GM23338 (cell line): ENCODE results near the gene POLQ. TPM values are rescaled to one million over a fixed set of nuclear protein-coding genes. Genes with fewer than 3 reads are reported as not detected.

Experiments
- ATAC-seq: fragments of 200-7000 bp; cut with Tn5 transposase; 3 replicates; pipeline ENCODE4 v1.9.1; 2020
- DNase-seq: peaks from one replicate; pipeline ENCODE4 v3.0.0-alpha.2; 2015; ENCODE audit warnings: low spot score
- H2AFZ ChIP-seq: fragments of 200-600 bp; sonication (generic); 2 replicates; pipeline ENCODE4 v1.8.0; 2016; ENCODE audit warnings: antibody characterized with exemption, mild to moderate bottlenecking, moderate library complexity
- H3F3A ChIP-seq: fragments of 200-600 bp; sonication (generic); replicated peaks from 2 replicates; pipeline ENCODE4 v1.8.0; 2017; ENCODE audit warnings: antibody characterized with exemption, mixed run types, low read depth
- H3K27ac ChIP-seq: fragments of 200-600 bp; sonication (generic); 2 replicates; pipeline ENCODE4 v1.6.1; 2016; ENCODE audit warnings: low read depth
- H3K27me3 ChIP-seq: fragments of 200-600 bp; sonication (generic); 2 replicates; pipeline ENCODE4 v1.8.0; 2016; ENCODE audit warnings: mild to moderate bottlenecking, mixed run types, moderate library complexity; ENCODE audit not compliant: insufficient read depth
- H3K36me3 ChIP-seq: fragments of 200-600 bp; sonication (generic); 2 replicates; pipeline ENCODE4 v1.8.0; 2016; ENCODE audit warnings: mild to moderate bottlenecking; ENCODE audit not compliant: insufficient read depth
- H3K4me1 ChIP-seq: fragments of 200-600 bp; sonication (generic); 2 replicates; pipeline ENCODE4 v1.8.0; 2016; ENCODE audit warnings: mild to moderate bottlenecking, moderate library complexity; ENCODE audit not compliant: insufficient read depth
- H3K4me2 ChIP-seq: fragments of 200-600 bp; sonication (generic); 2 replicates; pipeline ENCODE4 v1.7.1; 2017; ENCODE audit warnings: mixed run types
- H3K4me3 ChIP-seq: fragments of 200-600 bp; sonication (generic); 2 replicates; pipeline ENCODE4 v1.6.1; 2016; ENCODE audit warnings: mixed run types
- H3K79me2 ChIP-seq: fragments of 200-600 bp; sonication (generic); replicated peaks from 2 replicates; pipeline ENCODE4 v1.8.0; 2017; ENCODE audit warnings: mild to moderate bottlenecking; ENCODE audit not compliant: insufficient read depth
- H3K9me2 ChIP-seq: fragments of 200-600 bp; sonication (generic); 2 replicates; pipeline ENCODE4 v1.8.0; 2017; ENCODE audit not compliant: insufficient read depth
- H4K20me1 ChIP-seq: fragments of 200-600 bp; sonication (generic); replicated peaks from 2 replicates; pipeline ENCODE4 v1.8.0; 2017; ENCODE audit warnings: mild to moderate bottlenecking; ENCODE audit not compliant: insufficient read depth
- H3K27ac Mint-ChIP-seq: 2 replicates; pipeline ENCODE4 v1.8.0; 2020; ENCODE audit warnings: inconsistent platforms, mild to moderate bottlenecking, moderate library complexity, mixed read lengths
- H3K27me3 Mint-ChIP-seq: 3 replicates; pipeline ENCODE4 v1.8.0; 2022; ENCODE audit warnings: low read depth, mild to moderate bottlenecking, moderate library complexity, mixed read lengths, inconsistent platforms; ENCODE audit not compliant: insufficient read depth, poor library complexity
- H3K36me3 Mint-ChIP-seq: 3 replicates; pipeline ENCODE4 v1.8.0; 2021; ENCODE audit warnings: low read depth, mild to moderate bottlenecking, inconsistent platforms, moderate library complexity, mixed read lengths
- H3K4me1 Mint-ChIP-seq: 3 replicates; pipeline ENCODE4 v1.8.0; 2020; ENCODE audit warnings: mild to moderate bottlenecking, inconsistent platforms, mixed read lengths
- H3K4me3 Mint-ChIP-seq: 3 replicates; pipeline ENCODE4 v1.8.0; 2021; ENCODE audit warnings: moderate library complexity, mild to moderate bottlenecking, inconsistent platforms, mixed read lengths
- H3K9me3 Mint-ChIP-seq: 3 replicates; pipeline ENCODE4 v1.8.0; 2020; ENCODE audit warnings: moderate library complexity, mild to moderate bottlenecking, inconsistent platforms, mixed read lengths
- EZH2 ChIP-seq: fragments of 200-600 bp; sonication (generic); IDR thresholded peaks from one replicate; pipeline ENCODE4 v1.8.0; 2017; ENCODE audit warnings: antibody characterized with exemption, mild to moderate bottlenecking, low read depth; ENCODE audit not compliant: unreplicated experiment
- EZH2phosphoT487 ChIP-seq: fragments of 200-600 bp; sonication (generic); IDR thresholded peaks from one replicate; pipeline ENCODE4 v1.8.1; 2018; ENCODE audit warnings: antibody characterized with exemption; ENCODE audit not compliant: unreplicated experiment
- JUNB ChIP-seq: IDR thresholded peaks from one replicate; pipeline ENCODE4 v1.6.1; 2016; ENCODE audit warnings: antibody characterized with exemption; ENCODE audit not compliant: unreplicated experiment
- NANOG ChIP-seq: IDR thresholded peaks from 2 replicates; pipeline ENCODE4 v1.6.1; 2016; ENCODE audit warnings: antibody characterized with exemption, borderline replicate concordance
- STAT1 ChIP-seq: IDR thresholded peaks from one replicate; pipeline ENCODE4 v1.6.1; 2016; ENCODE audit warnings: antibody characterized with exemption; ENCODE audit not compliant: unreplicated experiment
- ZNF114 ChIP-seq: fragments of 250-450 bp; sonication (Bioruptor Pico); IDR thresholded peaks from 2 replicates; pipeline ENCODE4 v1.5.0; 2020; ENCODE audit warnings: mild to moderate bottlenecking, moderate library complexity
- ZNF331 ChIP-seq: fragments of 250-450 bp; sonication (Bioruptor Pico); IDR thresholded peaks from 2 replicates; pipeline ENCODE4 v1.5.0; 2020; ENCODE audit warnings: low read depth, mild to moderate bottlenecking, moderate library complexity
- polyA plus RNA-seq: library from polyadenylated mRNA; unstranded; fragments of >200 nt; fragmentation: Nextera tagmentation; extraction: Ambion mirVana; gene quantifications from 2 replicates; pipeline ENCODE4 v1.2.1, GENCODE V29; 2016
- total RNA-seq: library from RNA; depleted of rRNA; stranded (reverse); fragments of >200 nt; shearing (Covaris generic); gene quantifications from 2 replicates; pipeline ENCODE4 v1.2.3, GENCODE V29; 2014
- TF ChIP-seq, protein P1 (sequence below): IDR thresholded peaks from one replicate; pipeline ENCODE4 v1.6.1; 2018; ENCODE audit warnings: antibody characterized with exemption; ENCODE audit not compliant: unreplicated experiment
- TF ChIP-seq, protein P2 (sequence below), 2 experiments: fragments of 200-600 bp in 1 of 2; sonication (generic) in 1 of 2; conservative IDR thresholded peaks; 2 replicates each; pipeline versions ENCODE4 v1.5.1 to v1.6.1; 2016 to 2017; ENCODE audit warnings: antibody characterized with exemption in 2 of 2, low read depth in 2 of 2, mild to moderate bottlenecking in 2 of 2, moderate library complexity in 1 of 2

Gene POLQ
- total and polyA plus RNA-seq, 2 experiments from 2014 or later, result 6.9 to 20.6 TPM

DNA sequence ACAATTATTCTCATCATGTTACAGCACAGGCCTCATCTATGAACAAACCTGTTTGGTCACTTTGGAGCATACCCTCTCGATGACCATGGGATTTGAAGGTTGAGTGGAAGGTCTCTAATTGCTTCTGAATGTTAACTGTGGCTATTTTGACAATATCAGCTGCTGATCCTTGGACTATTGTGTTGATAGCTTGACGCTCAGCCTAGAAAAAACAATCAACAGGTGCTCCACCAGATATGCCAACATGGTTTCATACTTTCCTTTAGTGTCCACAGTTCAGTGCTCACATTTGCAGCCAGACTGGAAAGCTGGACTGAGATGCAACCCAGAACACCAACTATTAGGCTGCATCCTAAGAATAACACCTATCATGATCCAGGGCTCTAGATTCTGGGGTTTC, 109.7 kb downstream of the POLQ start:
- Histone ChIP-seq H3K27me3 (no peaks in the 10 kb centered on the region), H3K4me1 (no peaks in the 10 kb centered on the region), H3K9me2 (no peaks in the 10 kb centered on the region), H3K79me2 (no peaks in the 10 kb centered on the region), H3K27ac (no peak overlapping the region), H3K4me2 (no peak overlapping the region), H2AFZ (no peak overlapping the region), H4K20me1 (no peaks in the 10 kb centered on the region), H3K4me3 (no peak overlapping the region), H3F3A (no peaks in the 10 kb centered on the region), H3K36me3 (peaks cover 20% of the 10 kb centered on the region; the same call in 1 of the 2 replicates)
- Mint-ChIP-seq H3K4me3 (no peak overlapping the region), H3K36me3 (peaks cover 41% of the 10 kb centered on the region; the same call in 2 of the 3 replicates), H3K27ac (no peak overlapping the region), H3K27me3 (no peaks in the 10 kb centered on the region), H3K4me1 (no peaks in the 10 kb centered on the region), H3K9me3 (no peaks in the 10 kb centered on the region)
- DNase-seq (no peak), ATAC-seq (no peak)
- TF ChIP-seq STAT1, result no peak
- no peak for TF ChIP-seq ZNF114 (CRISPR knock-in tag)

DNA sequence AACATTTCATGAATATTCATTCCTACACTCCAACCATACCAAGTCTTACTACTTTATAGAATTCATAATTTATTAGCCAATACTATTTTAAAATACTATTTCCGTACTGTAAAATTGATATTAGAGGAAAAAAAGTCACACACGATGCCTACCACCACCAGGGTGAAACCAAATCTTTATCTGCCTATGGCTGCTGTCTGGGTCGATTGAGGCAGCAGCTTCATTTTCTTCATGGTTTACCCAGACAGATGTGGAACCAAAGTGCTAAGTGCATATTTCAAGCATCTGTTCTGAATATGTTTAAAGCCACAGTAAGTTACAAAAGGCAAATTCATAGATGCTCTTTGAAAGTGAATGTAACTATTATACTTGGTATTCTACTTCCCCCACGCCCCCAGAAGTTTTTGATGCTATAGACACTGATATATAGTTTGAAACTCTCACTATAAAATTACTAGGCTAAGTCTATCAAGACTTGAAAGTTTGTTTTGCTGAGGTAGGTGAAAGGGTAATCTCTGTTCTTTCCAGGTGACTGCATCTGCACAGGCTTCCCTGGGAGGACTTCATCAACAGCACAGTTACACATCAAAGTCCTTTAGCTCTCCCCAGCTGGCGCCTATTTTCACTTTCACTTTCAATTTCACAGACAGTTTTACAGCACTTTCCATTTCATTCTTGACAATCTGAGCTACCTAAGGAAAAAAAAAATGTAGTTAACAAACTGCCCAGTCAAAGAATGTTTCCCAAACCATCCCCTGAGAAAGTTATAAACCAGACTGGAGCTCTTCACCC, 113.9 kb downstream of the POLQ start:
- no peaks in the 10 kb centered on the region for H3K27me3 Mint-ChIP-seq
- H3K4me3 Mint-ChIP-seq, result no peak overlapping the region
- H3K79me2 ChIP-seq, result no peaks in the 10 kb centered on the region
- H3K27ac Mint-ChIP-seq, result no peak overlapping the region
- no peaks in the 10 kb centered on the region for H4K20me1 ChIP-seq
- no peaks in the 10 kb centered on the region for H3F3A ChIP-seq
- no peak overlapping the region for H3K4me3 ChIP-seq
- H3K36me3 Mint-ChIP-seq, result peaks cover 53% of the 10 kb centered on the region
- no peak overlapping the region for H3K4me2 ChIP-seq
- H3K27me3 ChIP-seq, result no peaks in the 10 kb centered on the region
- no peak overlapping the region for H2AFZ ChIP-seq
- H3K36me3 ChIP-seq, result peaks cover 22% of the 10 kb centered on the region; the same call in 1 of the 2 replicates
- no peak overlapping the region for H3K27ac ChIP-seq
- H3K9me2 ChIP-seq, result no peaks in the 10 kb centered on the region
- H3K4me1 ChIP-seq, result no peaks in the 10 kb centered on the region
- ATAC-seq (no peak), DNase-seq (no peak)
- H3K4me1 Mint-ChIP-seq, result no peaks in the 10 kb centered on the region
- no peaks in the 10 kb centered on the region for H3K9me3 Mint-ChIP-seq
- no peak for TF ChIP-seq ZNF331 (CRISPR knock-in tag)
- TF ChIP-seq, protein P1, sequence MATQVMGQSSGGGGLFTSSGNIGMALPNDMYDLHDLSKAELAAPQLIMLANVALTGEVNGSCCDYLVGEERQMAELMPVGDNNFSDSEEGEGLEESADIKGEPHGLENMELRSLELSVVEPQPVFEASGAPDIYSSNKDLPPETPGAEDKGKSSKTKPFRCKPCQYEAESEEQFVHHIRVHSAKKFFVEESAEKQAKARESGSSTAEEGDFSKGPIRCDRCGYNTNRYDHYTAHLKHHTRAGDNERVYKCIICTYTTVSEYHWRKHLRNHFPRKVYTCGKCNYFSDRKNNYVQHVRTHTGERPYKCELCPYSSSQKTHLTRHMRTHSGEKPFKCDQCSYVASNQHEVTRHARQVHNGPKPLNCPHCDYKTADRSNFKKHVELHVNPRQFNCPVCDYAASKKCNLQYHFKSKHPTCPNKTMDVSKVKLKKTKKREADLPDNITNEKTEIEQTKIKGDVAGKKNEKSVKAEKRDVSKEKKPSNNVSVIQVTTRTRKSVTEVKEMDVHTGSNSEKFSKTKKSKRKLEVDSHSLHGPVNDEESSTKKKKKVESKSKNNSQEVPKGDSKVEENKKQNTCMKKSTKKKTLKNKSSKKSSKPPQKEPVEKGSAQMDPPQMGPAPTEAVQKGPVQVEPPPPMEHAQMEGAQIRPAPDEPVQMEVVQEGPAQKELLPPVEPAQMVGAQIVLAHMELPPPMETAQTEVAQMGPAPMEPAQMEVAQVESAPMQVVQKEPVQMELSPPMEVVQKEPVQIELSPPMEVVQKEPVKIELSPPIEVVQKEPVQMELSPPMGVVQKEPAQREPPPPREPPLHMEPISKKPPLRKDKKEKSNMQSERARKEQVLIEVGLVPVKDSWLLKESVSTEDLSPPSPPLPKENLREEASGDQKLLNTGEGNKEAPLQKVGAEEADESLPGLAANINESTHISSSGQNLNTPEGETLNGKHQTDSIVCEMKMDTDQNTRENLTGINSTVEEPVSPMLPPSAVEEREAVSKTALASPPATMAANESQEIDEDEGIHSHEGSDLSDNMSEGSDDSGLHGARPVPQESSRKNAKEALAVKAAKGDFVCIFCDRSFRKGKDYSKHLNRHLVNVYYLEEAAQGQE, result no peak
- no peak for TF ChIP-seq EZH2
- TF ChIP-seq ZNF114 (CRISPR knock-in tag), result no peak
- no peak for TF ChIP-seq STAT1
- no peak for TF ChIP-seq EZH2phosphoT487
- TF ChIP-seq JUNB, result no peak
- TF ChIP-seq, protein P2, sequence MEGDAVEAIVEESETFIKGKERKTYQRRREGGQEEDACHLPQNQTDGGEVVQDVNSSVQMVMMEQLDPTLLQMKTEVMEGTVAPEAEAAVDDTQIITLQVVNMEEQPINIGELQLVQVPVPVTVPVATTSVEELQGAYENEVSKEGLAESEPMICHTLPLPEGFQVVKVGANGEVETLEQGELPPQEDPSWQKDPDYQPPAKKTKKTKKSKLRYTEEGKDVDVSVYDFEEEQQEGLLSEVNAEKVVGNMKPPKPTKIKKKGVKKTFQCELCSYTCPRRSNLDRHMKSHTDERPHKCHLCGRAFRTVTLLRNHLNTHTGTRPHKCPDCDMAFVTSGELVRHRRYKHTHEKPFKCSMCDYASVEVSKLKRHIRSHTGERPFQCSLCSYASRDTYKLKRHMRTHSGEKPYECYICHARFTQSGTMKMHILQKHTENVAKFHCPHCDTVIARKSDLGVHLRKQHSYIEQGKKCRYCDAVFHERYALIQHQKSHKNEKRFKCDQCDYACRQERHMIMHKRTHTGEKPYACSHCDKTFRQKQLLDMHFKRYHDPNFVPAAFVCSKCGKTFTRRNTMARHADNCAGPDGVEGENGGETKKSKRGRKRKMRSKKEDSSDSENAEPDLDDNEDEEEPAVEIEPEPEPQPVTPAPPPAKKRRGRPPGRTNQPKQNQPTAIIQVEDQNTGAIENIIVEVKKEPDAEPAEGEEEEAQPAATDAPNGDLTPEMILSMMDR (conservative IDR thresholded peaks at IDR 0.05; ENCODE audit: low read depth in 2 of 2), result no peak
- TF ChIP-seq NANOG, result no peak
